LoVo (cell line): ENCODE measurements around the gene BMPR1A.
"Not testable (repeated sequence)": the region's sequence is repeated elsewhere in the genome, so short reads cannot be mapped to it uniquely, and the experiment has no call there.

Experiments
- DNase-seq: peaks from one replicate; pipeline ENCODE4 v3.0.0-alpha.2; 2016; ENCODE audit warnings: low spot score

BMPR1A gene

GRCh38 chr10:86730227-86730626 lies 26.2 kb upstream of the BMPR1A start:
- peak; percentile 21 for DNase-seq

- no peak for DNase-seq
Observed at GRCh38 chr10:86732771-86733170, 23.6 kb upstream of the BMPR1A start.

- no peak for DNase-seq
Observed at GRCh38 chr10:86733260-86733671, 23.2 kb upstream of the BMPR1A start.

GRCh38 chr10:86734207-86734988 lies 22.0 kb upstream of the BMPR1A start:
- no peak for DNase-seq

GRCh38 chr10:86735278-86735677 lies 21.1 kb upstream of the BMPR1A start:
- DNase-seq, result not testable (repeated sequence)

GRCh38 chr10:86742230-86742629 lies 14.2 kb upstream of the BMPR1A start:
- no peak for DNase-seq

GRCh38 chr10:86744067-86744725 lies 12.2 kb upstream of the BMPR1A start:
- no peak for DNase-seq

DNA sequence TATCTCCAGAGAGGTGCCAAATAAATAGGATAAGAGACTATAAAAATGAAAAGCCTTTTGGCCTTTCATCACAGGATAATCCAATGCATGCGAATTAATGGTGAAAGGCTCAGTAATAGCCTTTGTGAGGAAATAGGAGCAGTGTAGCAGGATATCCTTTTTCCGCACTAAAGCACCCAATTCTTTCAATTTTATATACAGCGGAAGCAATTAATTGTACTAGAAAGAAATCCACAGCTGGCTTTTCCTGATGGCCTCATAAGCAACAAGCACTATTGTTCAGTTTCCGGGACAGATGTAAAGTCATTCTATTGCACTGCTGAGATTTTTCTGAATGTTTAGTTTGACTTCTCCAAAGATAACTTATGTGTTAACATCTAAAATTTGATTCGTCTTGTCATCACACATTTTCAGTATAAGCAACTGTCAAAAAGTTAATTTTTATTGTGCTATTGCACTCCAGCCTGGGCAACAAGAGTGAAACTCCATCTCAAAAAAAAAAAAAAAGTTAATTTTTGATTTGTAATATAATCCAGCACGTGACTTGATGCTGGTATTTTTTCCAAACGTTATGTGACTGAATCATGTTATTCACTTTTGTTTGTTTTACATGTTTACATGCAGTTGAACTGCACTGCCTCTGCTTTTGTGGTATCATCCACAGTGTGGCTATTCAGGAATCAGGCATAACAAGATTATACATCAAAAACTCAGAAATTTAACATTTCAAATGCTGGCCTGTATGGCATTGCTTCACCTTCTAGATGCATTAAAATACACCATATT lies 8.4 kb upstream of the BMPR1A start:
- DNase-seq, result no peak

- DNase-seq, result no peak
Observed at GRCh38 chr10:86749854-86750253, 6.6 kb upstream of the BMPR1A start.

- DNase-seq, result no peak
Observed at GRCh38 chr10:86751477-86751876, 4.9 kb upstream of the BMPR1A start.

- no peak for DNase-seq
Observed at GRCh38 chr10:86752311-86752710, 4.1 kb upstream of the BMPR1A start.

DNA sequence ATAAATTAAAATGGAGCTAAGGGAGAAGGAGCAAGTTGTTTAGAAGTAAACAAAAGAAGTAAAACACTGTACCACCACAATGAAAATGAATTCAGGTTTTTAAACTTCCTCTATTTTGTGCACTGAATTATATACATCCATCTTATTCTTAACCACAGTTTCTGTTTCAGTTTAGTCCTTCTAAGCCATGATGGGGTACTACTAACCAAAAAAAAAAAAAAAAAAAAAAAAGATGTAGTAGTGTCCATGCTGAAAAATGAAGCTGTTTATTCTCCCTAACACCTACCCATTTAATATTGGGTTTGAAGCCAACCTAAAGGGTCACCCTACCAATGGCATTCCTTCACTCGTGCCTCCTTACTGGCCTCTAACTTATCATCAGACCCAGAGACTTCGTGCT lies 3.4 kb upstream of the BMPR1A start:
- DNase-seq, result no peak

DNA sequence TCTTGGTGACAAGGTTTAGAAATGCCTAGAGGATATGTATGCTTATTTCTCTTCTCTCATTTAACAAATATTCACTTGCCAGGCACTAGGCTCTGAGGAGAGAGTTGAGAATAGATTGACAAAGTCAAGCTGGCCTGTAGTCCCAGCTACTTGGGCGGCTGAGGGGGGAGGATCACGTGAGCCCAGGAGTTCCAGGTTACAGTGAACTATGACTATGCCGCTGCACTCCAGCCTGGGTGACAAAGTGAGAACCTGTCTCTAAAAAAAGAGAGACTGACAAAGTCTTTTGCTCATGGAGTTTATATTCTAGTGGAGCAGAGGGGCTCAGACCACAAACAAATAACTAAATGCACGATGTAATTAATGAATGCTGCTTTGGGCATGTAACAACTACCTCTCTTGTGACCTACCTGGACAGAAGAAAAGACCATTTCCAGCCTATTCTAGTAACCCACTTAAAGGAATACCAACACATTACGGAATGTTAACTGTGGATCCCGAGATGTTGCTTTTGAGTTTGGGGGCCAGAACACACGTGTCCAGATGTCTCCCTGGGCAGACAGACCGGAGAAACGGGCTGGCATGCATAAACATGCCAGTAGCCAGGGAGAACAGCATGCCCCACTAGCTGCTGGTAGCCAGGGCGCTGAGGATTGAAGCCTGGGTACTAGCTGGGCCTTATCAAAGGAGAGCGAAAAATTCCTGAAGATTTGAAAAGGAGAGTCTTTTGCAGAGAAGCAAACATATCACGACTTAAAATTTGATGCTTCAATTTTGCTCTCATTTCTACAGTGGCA lies 2.6 kb upstream of the BMPR1A start:
- DNase-seq, result no peak

DNA sequence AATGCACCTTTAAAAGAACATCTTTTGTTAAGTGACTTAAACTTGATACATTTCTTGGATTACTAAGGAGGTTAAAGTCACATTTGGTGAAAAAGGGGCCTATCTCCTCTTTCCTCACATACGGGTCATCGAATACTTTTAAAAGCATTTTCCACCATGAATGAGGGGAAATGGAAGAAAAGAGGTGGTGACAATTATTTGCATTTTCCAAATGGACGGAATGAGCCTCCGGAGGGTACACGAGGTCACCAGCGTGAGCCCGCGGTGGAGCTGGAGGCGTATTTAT lies 1.0 kb upstream of the BMPR1A start:
- no peak for DNase-seq

DNA sequence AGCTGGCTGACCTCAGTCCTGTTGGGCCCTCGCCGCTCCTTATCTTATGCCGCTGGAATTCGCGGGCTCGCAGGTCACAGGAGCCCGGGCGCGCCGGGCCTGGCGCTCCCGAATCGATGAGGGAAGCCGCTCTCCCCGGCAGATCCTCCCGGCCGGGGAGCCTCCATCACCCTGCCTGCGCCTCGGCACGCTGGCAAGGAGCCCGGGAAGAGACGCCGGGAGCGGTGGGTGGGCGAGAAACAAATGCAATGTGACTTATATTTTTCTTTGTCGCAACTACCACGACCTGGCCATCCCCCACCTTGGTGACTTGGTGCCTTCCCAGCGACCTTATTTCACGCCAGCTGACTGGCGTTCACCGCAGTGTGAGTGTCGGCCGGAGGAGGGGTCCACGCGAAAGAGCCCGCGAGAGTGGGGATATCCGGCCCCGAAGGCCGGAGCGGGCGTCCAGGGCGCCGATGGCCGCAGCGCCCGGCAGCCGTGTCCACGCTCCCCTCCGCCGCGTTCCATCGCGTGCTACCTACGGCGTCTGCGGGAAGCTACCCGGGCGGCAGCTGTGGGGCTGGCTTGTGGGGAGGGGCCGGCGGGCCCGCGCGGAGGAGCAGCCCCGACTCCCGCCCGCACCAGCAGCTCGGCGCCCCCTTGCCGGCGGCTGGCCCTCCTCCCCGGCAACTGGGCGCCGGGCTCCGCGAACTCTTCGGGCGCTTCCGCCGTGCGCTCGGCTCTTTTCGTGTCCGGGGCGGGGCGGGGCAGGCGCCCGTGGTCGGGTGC lies 494 bp upstream of the BMPR1A start:
- DNase-seq, result peak; percentile 94

GRCh38 chr10:86757113-86757972 lies 924 bp downstream of the BMPR1A start:
- DNase-seq, result peak; percentile 46

GRCh38 chr10:86758189-86759072 lies 2.0 kb downstream of the BMPR1A start:
- DNase-seq, result no peak

DNA sequence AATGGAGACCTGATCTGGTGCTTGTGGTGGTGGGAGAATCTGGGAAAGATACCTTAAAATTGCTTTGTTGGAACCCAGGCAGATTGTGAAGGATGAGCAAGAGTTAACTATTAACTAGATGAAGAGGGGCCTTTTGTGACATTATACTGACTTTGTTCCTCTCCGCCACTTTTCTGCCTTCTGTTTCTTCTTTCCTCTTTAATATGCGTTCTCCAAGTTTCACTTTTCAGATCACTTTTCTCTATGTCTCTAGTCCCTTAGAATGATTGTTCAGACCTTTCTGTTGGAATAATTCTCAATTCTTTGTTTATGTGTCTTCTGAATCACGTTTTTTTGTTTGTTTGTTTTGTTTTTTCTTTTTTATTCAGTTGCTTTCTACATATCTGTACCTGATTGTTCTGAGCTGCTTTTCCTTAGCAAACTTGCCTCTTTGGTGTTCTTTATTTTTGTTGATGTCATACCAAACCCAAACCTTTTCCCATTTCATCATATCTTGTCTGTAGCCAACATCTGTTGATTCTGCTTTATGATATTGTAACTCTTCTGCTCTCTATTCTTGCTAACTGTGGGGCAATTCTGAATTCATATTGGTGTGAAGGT lies 2.8 kb downstream of the BMPR1A start:
- no peak for DNase-seq

DNA sequence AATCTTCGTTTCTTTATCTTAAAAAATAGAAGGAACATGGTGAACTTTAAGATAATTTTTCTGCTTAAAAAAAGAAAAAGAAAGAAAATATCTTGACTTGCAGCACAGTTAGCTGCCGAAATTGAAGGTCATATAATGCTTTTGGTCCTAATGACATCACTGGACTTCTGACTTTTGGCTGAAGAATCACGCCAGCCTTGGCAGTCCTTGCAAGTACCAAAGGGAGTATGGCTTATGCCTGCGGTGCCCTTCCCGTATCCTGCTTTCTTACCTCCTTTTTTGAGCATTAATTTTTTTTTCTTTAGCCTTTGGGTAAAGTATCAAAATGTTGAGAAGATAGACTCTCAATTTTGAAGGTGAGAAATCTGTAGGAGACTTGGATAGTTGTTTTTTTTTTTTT lies 7.0 kb downstream of the BMPR1A start:
- no peak for DNase-seq
